GM19395 (cell line): ENCODE results near the gene SERINC2.

Experiments used
- ATAC-seq: cut with Tn5 transposase; IDR thresholded peaks from one replicate; pipeline ENCODE4 v1.9.1; 2021; ENCODE audit warnings: mild to moderate bottlenecking, moderate library complexity; ENCODE audit not compliant: unreplicated experiment

SERINC2 gene

GRCh38 chr1:31432592-31433395, 19.8 kb downstream of the SERINC2 start:
- no peak for ATAC-seq

DNA sequence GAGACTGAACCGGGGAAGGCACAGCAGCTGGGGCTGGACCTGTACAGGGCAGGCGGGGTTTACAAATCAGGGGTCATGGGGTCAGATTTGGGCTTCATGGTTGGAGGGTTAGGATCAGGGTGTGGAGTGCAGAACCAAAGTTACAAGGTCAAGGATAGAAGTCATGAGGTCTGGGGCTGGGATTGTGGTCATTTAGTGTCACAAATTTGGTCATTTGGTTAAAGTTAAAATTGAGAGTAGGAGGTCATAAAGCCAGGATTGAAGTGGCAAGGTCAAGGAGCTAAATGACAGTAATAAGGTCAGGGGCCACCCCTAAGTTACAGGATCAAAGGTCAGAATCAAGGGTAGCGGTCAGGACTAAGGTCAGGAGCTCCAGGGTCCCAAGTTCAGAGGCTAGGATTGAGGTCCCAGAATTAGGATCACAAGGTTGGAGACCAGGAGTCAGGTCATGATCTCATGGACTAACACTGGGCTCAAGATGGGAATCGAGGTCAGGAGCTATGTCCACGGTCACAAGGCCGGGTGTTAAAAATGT, 20.4 kb downstream of the SERINC2 start:
- ATAC-seq: no peak

DNA sequence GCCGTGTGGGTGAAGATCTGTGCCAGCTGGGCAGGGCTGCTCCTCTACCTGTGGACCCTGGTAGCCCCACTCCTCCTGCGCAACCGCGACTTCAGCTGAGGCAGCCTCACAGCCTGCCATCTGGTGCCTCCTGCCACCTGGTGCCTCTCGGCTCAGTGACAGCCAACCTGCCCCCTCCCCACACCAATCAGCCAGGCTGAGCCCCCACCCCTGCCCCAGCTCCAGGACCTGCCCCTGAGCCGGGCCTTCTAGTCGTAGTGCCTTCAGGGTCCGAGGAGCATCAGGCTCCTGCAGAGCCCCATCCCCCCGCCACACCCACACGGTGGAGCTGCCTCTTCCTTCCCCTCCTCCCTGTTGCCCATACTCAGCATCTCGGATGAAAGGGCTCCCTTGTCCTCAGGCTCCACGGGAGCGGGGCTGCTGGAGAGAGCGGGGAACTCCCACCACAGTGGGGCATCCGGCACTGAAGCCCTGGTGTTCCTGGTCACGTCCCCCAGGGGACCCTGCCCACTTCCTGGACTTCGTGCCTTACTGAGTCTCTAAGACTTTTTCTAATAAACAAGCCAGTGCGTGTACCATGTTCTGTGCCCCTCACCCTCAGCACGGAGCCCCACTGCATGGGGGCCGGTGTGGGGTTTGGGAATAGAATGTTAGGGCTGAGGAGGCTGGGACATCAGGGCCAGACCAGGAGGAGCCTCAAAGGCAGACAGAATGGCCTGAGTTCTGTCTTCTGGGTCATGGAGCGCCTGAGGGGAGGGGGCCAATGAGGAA, 21.3 kb downstream of the SERINC2 start:
- no peak for ATAC-seq

DNA sequence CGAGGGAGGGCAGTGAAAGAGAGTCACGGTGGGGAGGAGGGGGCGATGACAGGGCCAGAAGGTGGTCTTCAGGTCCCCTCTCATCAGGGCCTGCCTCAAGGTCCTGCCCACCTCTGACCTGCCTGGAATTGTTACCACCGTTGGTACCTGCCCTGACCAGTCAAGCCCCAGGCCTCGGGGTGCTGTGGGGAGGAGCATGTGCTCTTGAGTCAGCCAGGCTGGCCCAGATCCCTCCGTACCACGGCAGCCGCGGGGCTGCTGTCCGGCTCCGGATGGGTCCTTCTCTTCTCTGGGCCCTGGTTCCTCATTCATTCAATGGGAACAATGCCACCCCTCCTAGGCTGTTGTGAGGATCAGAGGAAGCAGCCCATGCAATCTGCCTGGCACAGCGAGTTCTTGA, 22.0 kb downstream of the SERINC2 start:
- no peak for ATAC-seq

DNA sequence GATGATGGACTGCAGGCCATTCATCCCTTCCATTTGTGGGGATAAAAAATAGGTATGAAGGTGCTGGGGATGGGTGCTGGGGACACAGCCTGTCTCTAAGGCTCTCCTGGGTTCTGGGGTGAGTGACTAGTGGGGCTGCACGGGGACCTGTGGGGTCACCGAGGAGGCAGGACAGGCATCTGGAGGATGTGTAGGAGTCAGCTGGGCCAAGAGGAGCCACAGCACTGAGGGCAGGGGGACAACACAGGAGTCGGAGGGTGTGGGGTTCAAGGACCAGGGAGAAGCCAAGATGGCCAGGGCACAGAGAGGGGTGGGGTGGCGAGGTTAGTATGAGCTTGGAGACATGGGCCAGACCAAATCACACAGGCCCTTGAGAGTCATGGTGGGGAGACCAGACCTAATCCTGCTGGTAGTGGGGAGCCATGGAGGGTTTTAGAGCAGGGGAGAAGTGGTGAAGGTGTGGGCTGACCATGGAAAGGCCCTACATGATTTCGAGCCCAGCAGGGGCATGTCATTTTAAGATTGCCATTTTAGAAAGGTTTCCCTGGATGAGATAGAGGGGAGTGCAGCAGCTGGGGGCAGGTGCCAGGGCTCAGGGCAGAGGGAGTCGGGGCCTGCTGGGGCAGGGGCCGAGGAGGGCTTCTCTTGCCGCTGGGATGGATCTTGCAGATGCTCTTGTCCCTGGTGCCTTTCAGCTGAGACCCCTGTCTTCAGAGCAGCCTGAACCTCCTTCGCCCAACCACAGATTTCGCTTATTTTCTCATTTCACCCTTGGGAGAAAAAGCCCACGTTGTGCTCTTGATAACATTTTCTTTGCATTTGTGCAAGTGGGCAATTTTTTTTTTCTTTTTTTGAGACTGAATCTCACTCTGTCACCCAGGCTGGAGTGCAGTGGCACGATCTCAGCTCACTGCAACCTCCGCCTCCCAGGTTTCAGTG, 22.7 kb downstream of the SERINC2 start:
- no peak for ATAC-seq

- ATAC-seq: no peak
Observed at GRCh38 chr1:31436596-31437432, 23.8 kb downstream of the SERINC2 start.

DNA sequence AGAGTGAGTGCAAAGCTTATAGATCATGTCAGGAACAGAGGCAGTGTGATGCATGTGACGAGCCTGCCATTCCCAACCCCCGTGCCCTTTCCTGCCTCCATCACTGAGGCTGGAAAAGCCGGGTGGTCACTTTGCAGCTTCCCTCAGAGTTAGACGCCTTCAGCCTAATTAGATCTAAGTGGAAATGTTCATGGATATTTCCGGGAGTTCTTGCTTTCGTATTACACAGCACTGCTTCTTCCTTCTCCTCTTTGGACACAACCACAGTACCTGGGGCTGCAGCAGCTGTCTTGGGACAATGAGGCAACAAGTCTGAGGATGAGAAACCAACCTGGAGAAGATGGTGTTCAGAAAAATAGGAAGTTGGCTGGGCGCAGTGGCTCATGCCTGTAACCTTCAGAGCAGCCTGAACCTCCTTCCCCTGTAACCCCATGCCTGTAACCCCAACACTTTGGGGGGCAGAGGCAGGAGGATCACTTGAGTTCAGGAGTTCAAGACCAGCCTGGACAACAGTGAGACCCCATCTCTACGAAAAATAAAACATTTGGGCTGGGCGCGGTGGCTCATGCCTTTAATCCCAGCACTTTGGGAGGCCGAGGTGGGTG, 24.5 kb downstream of the SERINC2 start:
- no peak for ATAC-seq

DNA sequence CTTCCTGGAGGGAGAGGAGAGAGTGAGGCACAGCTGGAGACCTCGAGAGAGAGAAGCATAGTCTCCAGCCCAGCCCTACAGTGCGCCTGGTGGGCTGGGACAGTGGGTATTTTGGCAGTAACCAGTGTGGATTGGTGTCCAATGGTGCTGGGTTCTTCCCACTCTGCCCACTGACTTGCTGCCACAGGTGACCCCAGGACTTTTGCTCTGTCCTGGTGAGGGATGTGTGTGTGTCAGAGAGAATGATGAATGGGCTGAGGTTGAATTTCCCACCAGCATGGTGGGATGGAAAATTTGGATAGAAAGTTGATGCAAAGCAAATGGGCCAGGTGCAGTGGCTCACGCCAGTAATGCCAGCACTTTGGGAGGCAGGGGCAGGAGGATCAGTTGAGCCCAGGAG, 26.3 kb downstream of the SERINC2 start:
- no peak for ATAC-seq

DNA sequence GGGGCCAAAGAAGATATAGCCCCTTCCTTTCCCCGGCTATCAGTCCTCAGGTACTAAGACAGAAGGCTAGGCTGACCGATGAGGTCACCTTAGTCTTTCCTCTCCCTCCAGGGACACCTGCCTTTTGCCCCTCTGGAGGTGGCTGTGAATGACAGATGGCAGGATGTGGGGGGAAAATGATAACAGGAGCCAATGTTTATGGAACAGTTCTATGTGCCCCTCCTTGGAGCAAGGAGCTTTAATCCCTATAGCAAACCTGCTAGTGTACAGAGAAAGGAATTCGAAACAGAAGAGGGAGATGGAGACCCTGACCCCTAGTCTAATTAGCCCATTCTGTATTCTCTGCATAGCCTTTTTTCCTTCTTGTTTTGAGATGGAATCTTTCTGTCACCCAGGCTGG, 28.1 kb downstream of the SERINC2 start:
- no peak for ATAC-seq

DNA sequence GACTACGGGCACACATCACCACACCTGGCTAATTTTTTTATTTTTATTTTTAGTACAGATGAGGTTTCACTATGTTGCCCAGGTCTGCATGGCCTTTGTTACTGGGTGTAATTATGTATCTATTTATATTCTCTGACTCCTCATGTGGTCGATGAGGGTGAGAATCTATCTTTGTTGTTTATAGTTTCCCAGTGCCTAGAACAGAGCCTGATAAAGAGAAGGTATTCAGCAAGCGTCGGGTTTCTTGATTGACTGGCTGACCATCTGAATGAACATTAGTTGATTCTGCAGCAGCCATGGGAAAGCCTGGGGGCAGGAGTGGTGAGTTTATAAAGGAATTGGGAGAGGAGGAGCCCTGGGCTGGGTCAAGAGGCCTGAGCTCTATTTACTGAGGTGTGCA, 28.5 kb downstream of the SERINC2 start:
- no peak for ATAC-seq

- no peak for ATAC-seq
Observed at GRCh38 chr1:31441970-31442647, 29.1 kb downstream of the SERINC2 start.

- ATAC-seq: no peak
Observed at GRCh38 chr1:31442648-31442994, 29.6 kb downstream of the SERINC2 start.

DNA sequence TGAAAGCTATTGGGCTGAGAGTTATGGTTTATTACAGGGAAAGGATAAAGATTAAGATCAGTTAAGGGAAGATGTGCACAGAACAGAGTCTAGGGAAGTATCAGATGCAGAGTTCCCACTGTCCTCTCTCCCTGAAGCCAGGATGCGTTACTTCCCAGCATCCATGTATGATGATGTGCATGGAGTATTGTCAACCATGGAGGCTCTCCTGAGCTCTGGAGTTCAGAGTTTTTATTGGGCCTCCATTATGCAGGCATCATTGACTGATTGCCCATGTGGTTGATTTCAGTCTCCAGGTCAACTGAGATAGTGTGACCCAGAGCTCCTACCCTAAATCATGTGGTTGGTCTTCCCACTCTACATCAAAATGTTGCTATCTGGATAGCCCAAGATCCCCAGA, 30.7 kb downstream of the SERINC2 start:
- no peak for ATAC-seq

GRCh38 chr1:31444725-31445448, 31.9 kb downstream of the SERINC2 start:
- ATAC-seq: no peak

DNA sequence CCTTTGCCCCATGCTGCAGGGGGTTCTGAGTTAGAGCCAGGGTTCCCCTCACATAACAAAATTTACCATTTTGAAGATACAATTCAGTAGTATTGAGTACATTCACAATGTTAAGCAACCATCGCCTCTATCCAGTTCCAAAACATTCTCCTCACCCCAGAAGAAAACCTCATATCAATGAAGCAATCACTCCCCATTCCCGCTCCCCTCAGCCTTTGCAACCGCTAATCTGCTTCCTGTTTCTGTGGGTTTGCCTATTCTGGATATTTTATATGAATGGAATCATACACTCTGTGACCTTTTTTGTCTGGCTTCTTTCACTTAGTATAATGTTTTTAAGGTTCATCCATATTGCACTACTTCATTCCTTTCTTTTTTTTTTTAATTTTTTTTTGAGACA, 32.9 kb downstream of the SERINC2 start:
- no peak for ATAC-seq

DNA sequence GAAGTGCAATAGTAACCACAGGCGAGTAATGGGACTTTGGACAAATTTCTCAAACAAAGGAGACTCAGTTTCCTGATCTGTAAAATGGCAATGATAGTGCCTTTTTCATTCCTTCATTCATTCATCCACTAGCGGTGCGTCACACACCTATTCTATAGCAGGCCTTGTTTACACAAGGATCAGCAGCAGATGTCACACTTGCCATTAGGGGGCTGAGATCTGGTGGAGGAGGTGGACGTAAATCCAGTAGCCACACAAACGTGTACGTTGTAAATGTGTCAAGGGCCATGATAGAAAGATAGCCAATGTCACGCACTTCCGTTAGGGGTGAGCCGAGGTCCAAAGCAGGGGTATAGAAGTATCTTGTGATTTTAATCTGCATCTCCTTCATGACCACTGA, 34.2 kb downstream of the SERINC2 start:
- ATAC-seq: no peak

DNA sequence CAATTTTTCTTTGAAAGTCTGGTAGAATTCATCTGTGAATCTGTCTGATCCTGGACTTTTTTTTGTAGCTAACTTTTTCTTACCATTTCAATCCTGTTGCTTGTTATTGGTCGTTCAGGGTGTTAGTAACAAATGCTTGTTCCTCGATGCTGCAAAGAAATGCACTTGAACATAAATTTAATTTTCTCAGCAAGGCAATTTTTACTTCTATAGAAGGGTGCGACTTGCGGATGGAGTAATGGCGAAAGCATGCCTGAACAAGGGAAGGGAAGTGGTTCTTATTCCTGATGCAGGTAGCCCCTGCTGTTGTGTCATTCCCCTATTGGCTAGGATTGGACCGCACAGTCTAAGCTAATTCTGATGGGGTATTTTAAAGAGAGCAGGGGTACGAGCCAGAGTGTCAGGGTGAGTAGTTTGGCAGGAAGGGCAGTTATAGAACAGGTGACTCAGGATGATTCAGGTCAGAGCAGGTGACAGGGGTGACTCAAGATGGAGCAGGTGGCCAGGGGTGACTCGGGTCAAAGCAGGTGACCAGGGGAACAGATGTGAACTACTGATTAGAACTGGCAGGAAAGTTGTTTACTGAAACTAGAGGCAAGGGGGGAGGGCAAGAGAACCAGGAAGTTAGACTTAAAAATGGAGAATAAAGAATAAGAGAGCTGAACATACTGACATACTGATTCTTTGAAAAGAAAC, 40.5 kb downstream of the SERINC2 start:
- ATAC-seq: no peak

- no peak for ATAC-seq
Observed at GRCh38 chr1:31458287-31458896, 45.4 kb downstream of the SERINC2 start.
